Testis (tissue), 2 donors: ENCODE results near the gene TECTB.

Source experiments
- POLR2A ChIP-seq: fragments of 450-650 bp; IDR thresholded peaks from one replicate; pipeline ENCODE4 v1.6.1; 2017; ENCODE audit warnings: antibody characterized with exemption, mild to moderate bottlenecking, moderate library complexity
- TF ChIP-seq, protein P1 (sequence below), 3 experiments: fragments of 450-650 bp in 2 of 3; fragments of 200-600 bp in 1 of 3; sonication (generic) in 1 of 3; IDR thresholded peaks; one replicate each; pipeline ENCODE4 v1.5.1; 2016 to 2019; ENCODE audit warnings: antibody characterized with exemption in 3 of 3, mild to moderate bottlenecking in 2 of 3, moderate library complexity in 1 of 3

GRCh38 chr10:112235920-112236319 is 47.3 kb upstream of the TECTB start:
- TF ChIP-seq, protein P1, sequence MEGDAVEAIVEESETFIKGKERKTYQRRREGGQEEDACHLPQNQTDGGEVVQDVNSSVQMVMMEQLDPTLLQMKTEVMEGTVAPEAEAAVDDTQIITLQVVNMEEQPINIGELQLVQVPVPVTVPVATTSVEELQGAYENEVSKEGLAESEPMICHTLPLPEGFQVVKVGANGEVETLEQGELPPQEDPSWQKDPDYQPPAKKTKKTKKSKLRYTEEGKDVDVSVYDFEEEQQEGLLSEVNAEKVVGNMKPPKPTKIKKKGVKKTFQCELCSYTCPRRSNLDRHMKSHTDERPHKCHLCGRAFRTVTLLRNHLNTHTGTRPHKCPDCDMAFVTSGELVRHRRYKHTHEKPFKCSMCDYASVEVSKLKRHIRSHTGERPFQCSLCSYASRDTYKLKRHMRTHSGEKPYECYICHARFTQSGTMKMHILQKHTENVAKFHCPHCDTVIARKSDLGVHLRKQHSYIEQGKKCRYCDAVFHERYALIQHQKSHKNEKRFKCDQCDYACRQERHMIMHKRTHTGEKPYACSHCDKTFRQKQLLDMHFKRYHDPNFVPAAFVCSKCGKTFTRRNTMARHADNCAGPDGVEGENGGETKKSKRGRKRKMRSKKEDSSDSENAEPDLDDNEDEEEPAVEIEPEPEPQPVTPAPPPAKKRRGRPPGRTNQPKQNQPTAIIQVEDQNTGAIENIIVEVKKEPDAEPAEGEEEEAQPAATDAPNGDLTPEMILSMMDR (IDR thresholded peaks at IDR 0.05): no peak
- no peak for TF ChIP-seq POLR2A
